Measurements from ENCODE around the gene DAND5. TPM values are rescaled to one million over a fixed set of nuclear protein-coding genes. Genes with fewer than 3 reads are reported as not detected.
"Not testable (repeated sequence)": the region's sequence is repeated elsewhere in the genome, so short reads cannot be mapped to it uniquely, and the experiment has no call there.

Gene DAND5
- polyA plus RNA-seq, 2 of the 4 experiments (the other 2 are of a cell fraction), result 0.12 to 0.21 TPM

DNA sequence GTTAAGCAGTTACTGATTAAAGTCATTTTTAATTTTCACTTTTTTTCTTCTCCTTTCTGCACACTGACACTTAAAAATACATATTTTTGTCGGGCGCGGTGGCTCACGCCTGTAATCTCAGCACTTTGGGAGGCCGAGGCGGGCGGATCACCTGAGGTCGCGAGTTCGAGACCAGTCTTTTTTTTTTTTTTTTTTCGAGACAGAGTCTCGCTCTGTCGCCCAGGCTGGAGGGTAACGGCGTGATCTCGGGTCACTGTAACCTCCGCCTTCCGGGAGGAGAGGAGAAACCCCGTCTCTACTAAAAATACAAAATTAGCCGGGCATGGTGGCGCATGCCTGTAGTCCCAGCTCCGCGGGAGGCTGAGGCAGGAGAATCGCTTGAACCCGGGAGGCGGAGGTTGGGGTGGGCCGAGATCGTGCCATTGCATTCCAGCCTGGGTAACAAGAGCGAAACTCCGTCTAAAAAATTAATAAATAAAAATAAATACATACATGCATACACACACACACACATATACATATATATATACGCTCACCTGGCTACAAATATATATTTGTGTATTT is 11.9 kb upstream of the DAND5 start:
- peak in 1 of 2 experiments; percentile 7; a peak in 3 of 6 replicates for ATAC-seq
- H3K9me3 ChIP-seq; DNase-seq (ENCODE audit: low read depth in 1 of 2, low spot score in 1 of 2); FAIRE-seq; POLR2A ChIA-PET: not testable (repeated sequence)
- CTCF ChIA-PET, result interaction anchor here (0.9 to 1.6 kb wide), 2 partner anchors 20 to 211 kb away, joined by 3 to 4 read pairs; no protein-coding TSS in a partner anchor
- Histone ChIP-seq H3K4me1 (peaks cover 21% of the 10 kb centered on the region; the same call in 2 of the 3 replicates), H3K4me2 (peak overlapping the region; percentile 82), H3K4me3 (peak overlapping the region; percentile 87), H3K27ac (peak overlapping the region; percentile 98 to 100)
- WGBS (ENCODE audit: missing lambda C conversion rate), result 31% methylated on average over 27 of the region's 31 CpGs
- TF ChIP-seq JUN (IDR thresholded peaks at IDR 0.05) (0 out of 5 replicates have a peak, but pooled peaks of 1 of the 2 experiments have one; percentile 7), KDM1A (IDR thresholded peaks at IDR 0.05; ENCODE audit: low read depth) (0 out of 2 replicates have a peak, but pooled peaks have one; percentile 51), PHF8 (IDR thresholded peaks at IDR 0.05; ENCODE audit: borderline replicate concordance, low read depth) (peak; percentile 19; the same call in 1 of the 2 replicates), CHD4 (IDR thresholded peaks at IDR 0.05; ENCODE audit: borderline replicate concordance) (peak; percentile 64; the same call in 1 of the 2 replicates)

GRCh38 chr19:12959481-12959880 is 9.9 kb upstream of the DAND5 start:
- FAIRE-seq (no peak), DNase-seq (ENCODE audit: low read depth in 1 of 2, low spot score in 1 of 2) (no peak), ATAC-seq (no peak)
- Histone ChIP-seq H3K4me3 (no peak overlapping the region), H3K9me3 (no peaks in the 10 kb centered on the region), H3K4me2 (no peak overlapping the region), H3K4me1 (peaks cover 14% of the 10 kb centered on the region; the same call in 2 of the 3 replicates), H3K27ac (no peak overlapping the region)
- CTCF ChIA-PET, result interaction anchor here (2.6 kb wide), 1 partner anchor 18 kb away, joined by 13 read pairs; no protein-coding TSS in a partner anchor
- TF ChIP-seq TFCP2L1 (CRISPR knock-in tag; IDR thresholded peaks at IDR 0.05), result no peak
- TF ChIP-seq FOSL2 (IDR thresholded peaks at IDR 0.05), result no peak
- TF ChIP-seq FOSL2 (CRISPR knock-in tag; IDR thresholded peaks at IDR 0.05), result no peak
- TF ChIP-seq BHLHE40 (IDR thresholded peaks at IDR 0.05; ENCODE audit: low read depth, low read length), result no peak
- no peak for TF ChIP-seq ELK1 (IDR thresholded peaks at IDR 0.05; ENCODE audit: low read depth, low read length)
- TF ChIP-seq RFX5 (IDR thresholded peaks at IDR 0.05), result no peak
- no peak for TF ChIP-seq CBX2 (IDR thresholded peaks at IDR 0.05; ENCODE audit: borderline replicate concordance, low read depth)
- no peak for TF ChIP-seq E2F6 (IDR thresholded peaks at IDR 0.05; ENCODE audit: borderline replicate concordance, low read depth)
- no peak for TF ChIP-seq MAZ (IDR thresholded peaks at IDR 0.05; ENCODE audit: borderline replicate concordance, low read depth, low read length)
- no peak for TF ChIP-seq ZNF302 (CRISPR knock-in tag; IDR thresholded peaks at IDR 0.05)
- no peak for TF ChIP-seq HMGXB4 (CRISPR knock-in tag; IDR thresholded peaks at IDR 0.05; ENCODE audit: borderline replicate concordance)
- TF ChIP-seq PHF8 (IDR thresholded peaks at IDR 0.05; ENCODE audit: borderline replicate concordance, low read depth), result no peak
- POLR2A ChIA-PET, result interaction anchor here (0.6 kb wide), 1 partner anchor 27 kb away, joined by 3 read pairs; no protein-coding TSS in a partner anchor
- 25% methylated on average over 6 of the region's 6 CpGs for WGBS (ENCODE audit: missing lambda C conversion rate)

GRCh38 chr19:12965017-12965811 is 4.2 kb upstream of the DAND5 start:
- Histone ChIP-seq H3K9me3 (no peaks in the 10 kb centered on the region), H3K4me1 (peaks cover 11% of the 10 kb centered on the region; the same call in 1 of the 3 replicates), H3K27ac (peak overlapping the region; percentile 91), H3K4me3 (peak overlapping the region; percentile 53), H3K4me2 (peak overlapping the region; percentile 99)
- ChIA-PET CTCF (interaction anchor here (0.8 to 6.9 kb wide), 52 partner anchors 11 to 830 kb away, joined by 3 to 114 read pairs (median 5); partner anchors contain the start of genes FARSA, GCDH, IER2 and RAD23A), POLR2A (interaction anchor here (0.7 to 0.9 kb wide), 2 partner anchors 13 to 80 kb away, joined by 3 read pairs; no protein-coding TSS in a partner anchor)
- WGBS (ENCODE audit: missing lambda C conversion rate), result 2% methylated on average over 18 of the region's 34 CpGs
- peak; percentile 53 to 76 for DNase-seq (ENCODE audit: low read depth in 1 of 2, low spot score in 1 of 2)
- ATAC-seq, result peak; percentile 97 to 98
- no peak for FAIRE-seq
- TF ChIP-seq GATA3 (IDR thresholded peaks at IDR 0.05; ENCODE audit: borderline replicate concordance) (no peak), ZSCAN20 (CRISPR knock-in tag; IDR thresholded peaks at IDR 0.05) (no peak), HMGXB4 (CRISPR knock-in tag; IDR thresholded peaks at IDR 0.05; ENCODE audit: borderline replicate concordance) (no peak), CHD2 (IDR thresholded peaks at IDR 0.05; ENCODE audit: low read length, partially characterized antibody) (no peak), HOXA7 (CRISPR knock-in tag; IDR thresholded peaks at IDR 0.05) (no peak), MAX (IDR thresholded peaks at IDR 0.05) (peak; percentile 52; the same call in 1 of the 2 replicates), ZFP36 (IDR thresholded peaks at IDR 0.05; ENCODE audit: borderline replicate concordance, partially characterized antibody) (peak; percentile 75), MAZ (IDR thresholded peaks at IDR 0.05; ENCODE audit: borderline replicate concordance, low read depth, low read length) (peak; percentile 58; the same call in 1 of the 2 replicates), TP53 (CRISPR knock-in tag; IDR thresholded peaks at IDR 0.05) (no peak), ELK1 (IDR thresholded peaks at IDR 0.05; ENCODE audit: low read depth, low read length) (no peak)

Data from A549 (cell line).